Measurements from ENCODE around the gene DPP9. TPM values are rescaled to one million over a fixed set of nuclear protein-coding genes. Genes with fewer than 3 reads are reported as not detected.

Gene DPP9
- total RNA-seq, 6 experiments from 2014 or later, result 68.4 to 82.2 (median 80.1) TPM

- no peak overlapping the region for H3K4me3 Mint-ChIP-seq
- peaks cover 2% of the 10 kb centered on the region; the same call in 1 of the 2 replicates for H3K27me3 Mint-ChIP-seq (ENCODE audit: insufficient read depth)
Observed at GRCh38 chr19:4641132-4641531, 82.5 kb downstream of the DPP9 start.

GRCh38 chr19:4640247-4641000 is 83.2 kb downstream of the DPP9 start:
- Mint-ChIP-seq H3K36me3 (ENCODE audit: low read depth) (no peaks in the 10 kb centered on the region), H3K27ac (no peak overlapping the region), H3K4me3 (peak overlapping the region; percentile 95), H3K4me1 (ENCODE audit: low read depth) (peaks cover 10% of the 10 kb centered on the region), H3K27me3 (ENCODE audit: insufficient read depth) (peaks cover 2% of the 10 kb centered on the region; the same call in 1 of the 2 replicates), H3K9me3 (no peaks in the 10 kb centered on the region)
- no peak for TF ChIP-seq CTCF (IDR thresholded peaks at IDR 0.05)
- DNase-seq, result no peak

More at GRCh38 chr19:4641132-4641531, 82.5 kb downstream of the DPP9 start:
- Mint-ChIP-seq H3K36me3 (ENCODE audit: low read depth) (no peaks in the 10 kb centered on the region), H3K4me1 (ENCODE audit: low read depth) (peaks cover 6% of the 10 kb centered on the region), H3K27ac (no peak overlapping the region), H3K9me3 (no peaks in the 10 kb centered on the region)
- TF ChIP-seq CTCF (IDR thresholded peaks at IDR 0.05), result no peak
- no peak for DNase-seq

- Mint-ChIP-seq H3K4me3 (peak overlapping the region; percentile 95), H3K27ac (peak overlapping the region; percentile 60)
- no peak for DNase-seq
Observed at GRCh38 chr19:4639531-4640246, 84.0 kb downstream of the DPP9 start.

GRCh38 chr19:4638828-4639530 is 84.7 kb downstream of the DPP9 start, which contains the start of gene TNFAIP8L1:
TSS of gene TNFAIP8L1 (plus strand) at chr19:4639516. CDS start at chr19:4651870, 12,354 bp downstream.
- Mint-ChIP-seq H3K27me3 (ENCODE audit: insufficient read depth) (peaks cover 2% of the 10 kb centered on the region), H3K4me3 (peak within 1 kb of the TSS; percentile 95), H3K27ac (peak within 1 kb of the TSS; percentile 85), H3K4me1 (ENCODE audit: low read depth) (peaks cover 24% of the 10 kb centered on the region), H3K9me3 (no peaks in the 10 kb centered on the region), H3K36me3 (ENCODE audit: low read depth) (no peaks in the 10 kb centered on the region)
- DNase-seq, result peak; percentile 91
- no peak for TF ChIP-seq CTCF (IDR thresholded peaks at IDR 0.05)

More at GRCh38 chr19:4639531-4640246, 84.0 kb downstream of the DPP9 start:
- no peaks in the 10 kb centered on the region for H3K36me3 Mint-ChIP-seq (ENCODE audit: low read depth)
- no peak for TF ChIP-seq CTCF (IDR thresholded peaks at IDR 0.05)
- H3K27me3 Mint-ChIP-seq (ENCODE audit: insufficient read depth), result peaks cover 2% of the 10 kb centered on the region; the same call in 1 of the 2 replicates
- peaks cover 17% of the 10 kb centered on the region for H3K4me1 Mint-ChIP-seq (ENCODE audit: low read depth)
- no peaks in the 10 kb centered on the region for H3K9me3 Mint-ChIP-seq

- Mint-ChIP-seq H3K9me3 (no peaks in the 10 kb centered on the region), H3K27ac (no peak overlapping the region), H3K27me3 (ENCODE audit: insufficient read depth) (peaks cover 1% of the 10 kb centered on the region), H3K36me3 (ENCODE audit: low read depth) (no peaks in the 10 kb centered on the region), H3K4me3 (no peak overlapping the region; the same call in 1 of the 2 replicates), H3K4me1 (ENCODE audit: low read depth) (peaks cover 31% of the 10 kb centered on the region)
- TF ChIP-seq CTCF (IDR thresholded peaks at IDR 0.05), result no peak
- no peak for DNase-seq
Observed at GRCh38 chr19:4638317-4638716, 85.3 kb downstream of the DPP9 start.
